ENCODE data around the gene HERPUD2.

The HERPUD2 gene

DNA sequence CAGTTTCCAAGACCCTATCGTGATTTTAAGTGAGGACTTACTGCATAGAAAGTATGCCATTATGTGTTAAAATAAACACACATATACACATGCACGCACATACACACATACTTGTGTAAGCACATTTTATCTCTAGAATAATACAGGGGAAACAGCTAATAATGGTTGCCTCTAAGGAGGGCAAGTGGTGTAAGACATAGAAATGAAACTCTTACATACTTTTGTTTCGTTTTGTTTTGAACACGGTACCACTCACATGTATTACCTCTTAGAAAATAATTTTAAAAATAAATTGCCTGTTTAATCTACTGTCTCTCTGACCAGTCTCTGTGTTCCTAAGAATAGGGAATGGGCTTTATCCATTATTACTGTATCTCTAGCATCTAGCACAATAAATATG lies 49.2 kb downstream of the HERPUD2 start:
- TF ChIP-seq, protein P1, sequence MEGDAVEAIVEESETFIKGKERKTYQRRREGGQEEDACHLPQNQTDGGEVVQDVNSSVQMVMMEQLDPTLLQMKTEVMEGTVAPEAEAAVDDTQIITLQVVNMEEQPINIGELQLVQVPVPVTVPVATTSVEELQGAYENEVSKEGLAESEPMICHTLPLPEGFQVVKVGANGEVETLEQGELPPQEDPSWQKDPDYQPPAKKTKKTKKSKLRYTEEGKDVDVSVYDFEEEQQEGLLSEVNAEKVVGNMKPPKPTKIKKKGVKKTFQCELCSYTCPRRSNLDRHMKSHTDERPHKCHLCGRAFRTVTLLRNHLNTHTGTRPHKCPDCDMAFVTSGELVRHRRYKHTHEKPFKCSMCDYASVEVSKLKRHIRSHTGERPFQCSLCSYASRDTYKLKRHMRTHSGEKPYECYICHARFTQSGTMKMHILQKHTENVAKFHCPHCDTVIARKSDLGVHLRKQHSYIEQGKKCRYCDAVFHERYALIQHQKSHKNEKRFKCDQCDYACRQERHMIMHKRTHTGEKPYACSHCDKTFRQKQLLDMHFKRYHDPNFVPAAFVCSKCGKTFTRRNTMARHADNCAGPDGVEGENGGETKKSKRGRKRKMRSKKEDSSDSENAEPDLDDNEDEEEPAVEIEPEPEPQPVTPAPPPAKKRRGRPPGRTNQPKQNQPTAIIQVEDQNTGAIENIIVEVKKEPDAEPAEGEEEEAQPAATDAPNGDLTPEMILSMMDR (IDR thresholded peaks at IDR 0.05; ENCODE audit: control extremely low read depth, extremely low read depth, low read depth, missing control alignments) = no peak
- ChIA-PET CTCF (interaction anchor here (1.1 to 3.6 kb wide), 5 partner anchors 11 to 22 kb away, joined by 3 to 17 read pairs (median 3); no protein-coding TSS in a partner anchor), POLR2A (no interaction called here)
- DNase-seq (ENCODE audit: extremely low spot score) = no peak

DNA sequence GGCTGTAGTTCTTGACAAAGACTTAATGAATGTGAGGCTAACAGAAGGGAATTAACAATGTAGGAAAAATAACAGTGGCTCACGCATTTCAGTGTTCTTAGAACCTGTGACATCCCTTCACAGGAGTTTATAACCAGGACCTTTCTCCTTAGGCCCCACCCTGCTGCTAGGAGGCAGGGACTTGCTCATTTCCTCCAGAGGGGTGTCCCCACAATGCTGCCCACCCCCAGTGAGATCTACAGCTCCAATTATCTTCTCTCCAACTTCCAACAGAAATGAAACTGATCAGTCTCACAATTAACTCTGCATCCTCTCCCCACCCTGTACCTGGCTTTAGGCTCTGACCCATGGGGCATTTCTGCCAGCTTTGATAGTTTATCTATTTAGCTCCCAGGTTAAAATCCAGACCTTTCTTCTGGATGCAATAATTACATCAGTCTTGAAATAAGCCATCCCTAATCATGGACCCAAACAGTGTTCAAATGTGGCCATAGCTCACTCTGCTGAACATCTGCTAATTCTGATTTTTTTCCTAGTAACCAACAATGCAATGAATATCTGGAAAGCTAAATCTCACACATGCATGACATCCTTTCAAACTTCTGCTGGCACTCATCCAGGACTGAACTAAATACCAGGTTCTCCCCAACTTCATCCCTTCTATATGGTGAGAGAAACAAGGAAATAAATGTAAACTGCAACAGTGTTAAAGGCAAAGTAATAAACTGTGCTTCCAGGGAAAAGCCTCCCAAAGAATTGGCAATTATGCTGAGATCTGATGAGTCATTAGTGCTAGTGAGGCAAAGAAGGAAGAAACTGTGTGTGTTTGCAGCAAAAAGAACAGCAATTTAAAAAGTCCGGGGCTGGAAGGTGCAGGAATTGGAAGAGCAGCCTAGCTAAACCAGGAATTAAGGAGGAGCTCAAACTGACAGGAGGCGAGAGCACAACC lies 64.6 kb downstream of the HERPUD2 start:
- POLR2A ChIA-PET = no interaction called here
- DNase-seq (ENCODE audit: extremely low spot score) = no peak
- TF ChIP-seq, protein P1 (IDR thresholded peaks at IDR 0.05; ENCODE audit: control extremely low read depth, extremely low read depth, low read depth, missing control alignments) = no peak
- CTCF ChIA-PET = interaction anchor here (1.2 to 1.5 kb wide), 3 partner anchors 9 to 19 kb away, joined by 3 to 7 read pairs (median 3); no protein-coding TSS in a partner anchor

DNA sequence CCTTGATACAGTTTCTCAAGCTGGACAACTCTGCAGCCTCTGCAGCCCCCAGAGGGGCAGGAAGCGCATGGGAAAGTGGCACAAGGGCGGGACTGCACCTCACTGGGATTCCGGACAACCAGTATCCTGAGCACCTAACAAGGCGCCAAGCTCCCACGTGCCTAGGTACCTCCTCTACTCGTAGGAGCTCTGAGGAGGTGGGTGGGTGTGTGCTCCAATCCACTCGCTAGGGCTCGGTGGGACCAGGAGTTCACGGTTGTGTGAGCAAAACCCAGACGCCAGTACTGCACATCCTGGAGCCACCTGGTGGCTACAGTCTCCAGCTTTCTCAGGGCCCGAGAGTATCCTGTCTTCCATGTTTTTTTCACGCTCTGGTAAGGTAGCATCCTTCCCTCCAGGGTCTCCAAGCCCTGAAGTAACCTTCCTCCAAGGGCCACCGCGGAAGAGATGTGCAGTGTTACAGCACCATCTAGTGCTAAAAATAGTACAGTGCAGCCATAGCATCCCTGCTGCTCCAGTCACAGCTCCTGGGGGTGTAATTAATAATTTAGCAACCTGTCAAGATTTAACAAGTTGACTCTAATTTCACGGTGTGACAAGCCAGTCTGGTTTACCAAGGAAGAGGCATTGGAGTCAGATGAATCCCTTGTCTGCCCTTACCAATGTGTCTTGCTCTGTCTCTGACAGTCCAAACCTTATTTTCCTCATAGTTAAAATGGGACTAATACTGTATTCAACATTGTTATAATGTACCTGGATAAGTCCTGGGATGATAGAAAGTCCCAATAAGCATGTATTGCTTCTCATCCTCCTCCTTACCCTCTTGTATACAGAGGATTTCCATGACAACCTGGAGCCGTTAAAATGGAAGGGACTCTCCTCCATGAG lies 70.4 kb downstream of the HERPUD2 start:
- TF ChIP-seq, protein P1 (IDR thresholded peaks at IDR 0.05; ENCODE audit: control extremely low read depth, extremely low read depth, low read depth, missing control alignments) = peak; percentile 80
- POLR2A ChIA-PET = no interaction called here
- peak; percentile 70 for DNase-seq (ENCODE audit: extremely low spot score)
- CTCF ChIA-PET = interaction anchor here (0.6 to 5.9 kb wide), 34 partner anchors 9 to 954 kb away, joined by 3 to 60 read pairs (median 4); no protein-coding TSS in a partner anchor

DNA sequence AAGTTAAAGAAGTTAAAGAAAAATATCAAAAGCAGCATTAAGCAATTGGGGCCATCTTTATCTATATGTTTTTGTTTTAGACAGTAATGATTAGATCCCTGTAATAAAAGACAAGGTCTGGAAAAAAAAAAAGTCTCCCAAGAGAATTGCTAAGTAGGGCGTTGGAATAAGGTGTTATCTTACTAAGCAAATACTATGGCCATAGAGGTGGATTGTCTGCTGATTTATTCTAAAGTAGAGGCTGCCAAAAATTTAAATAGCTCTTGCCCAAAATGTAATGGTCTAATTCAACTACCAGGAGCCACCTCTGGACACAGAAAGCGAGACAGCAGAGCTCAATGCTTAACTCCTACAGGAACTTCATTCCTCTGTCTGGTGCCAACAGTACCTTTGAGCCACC lies 71.6 kb downstream of the HERPUD2 start:
- DNase-seq (ENCODE audit: extremely low spot score) = no peak
- POLR2A ChIA-PET = no interaction called here
- CTCF ChIA-PET = interaction anchor here (0.6 to 5.9 kb wide), 23 partner anchors 9 to 953 kb away, joined by 3 to 60 read pairs (median 7); no protein-coding TSS in a partner anchor
- TF ChIP-seq, protein P1 (IDR thresholded peaks at IDR 0.05; ENCODE audit: control extremely low read depth, extremely low read depth, low read depth, missing control alignments) = no peak

DNA sequence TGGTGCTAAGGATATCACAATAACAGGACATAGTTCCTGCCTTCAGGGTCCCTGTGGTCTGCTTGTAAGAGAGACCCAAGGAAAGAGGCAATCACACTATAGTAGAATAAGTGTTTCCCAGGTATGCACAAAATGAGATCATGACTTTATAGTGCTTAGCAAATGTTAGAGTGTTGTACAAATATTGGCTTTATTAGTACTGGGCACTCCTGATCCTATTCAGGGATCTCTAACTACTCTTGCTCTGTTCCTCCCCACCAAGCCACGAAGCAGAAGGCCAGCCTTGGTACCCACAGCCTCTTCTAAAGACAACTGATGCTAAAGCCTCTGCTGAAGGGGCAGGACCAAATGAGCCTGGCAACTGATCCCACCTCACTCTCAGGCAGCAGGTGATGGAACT lies 75.1 kb downstream of the HERPUD2 start:
- CTCF ChIA-PET = interaction anchor here (1.3 kb wide), 1 partner anchor 8 kb away, joined by 3 read pairs; no protein-coding TSS in a partner anchor
- TF ChIP-seq, protein P1 (IDR thresholded peaks at IDR 0.05; ENCODE audit: control extremely low read depth, extremely low read depth, low read depth, missing control alignments) = no peak

DNA sequence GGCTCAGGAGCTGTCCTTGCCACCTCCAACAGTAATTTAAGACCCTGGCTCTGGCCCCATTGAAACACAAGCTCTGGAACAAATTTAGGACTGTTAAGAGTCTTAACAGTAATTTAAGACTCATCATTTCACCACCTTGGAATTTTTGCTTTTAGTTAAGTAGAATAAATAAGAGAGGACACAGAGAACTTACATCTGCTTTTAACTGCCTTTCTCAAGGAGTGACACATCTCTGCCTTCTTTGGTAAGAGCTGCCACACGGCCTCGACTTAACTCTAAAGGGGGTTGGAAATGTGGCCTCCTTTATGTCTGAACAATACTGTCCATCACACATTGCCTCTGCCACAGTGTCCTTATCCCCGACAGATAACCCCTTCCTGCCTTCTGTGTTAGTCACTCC lies 77.9 kb downstream of the HERPUD2 start:
- DNase-seq (ENCODE audit: extremely low spot score) = no peak
- POLR2A ChIA-PET = no interaction called here
- CTCF ChIA-PET = interaction anchor here (0.7 to 7.9 kb wide), 2 partner anchors 7 to 15 kb away, joined by 3 to 60 read pairs; no protein-coding TSS in a partner anchor
- TF ChIP-seq, protein P1 (IDR thresholded peaks at IDR 0.05; ENCODE audit: control extremely low read depth, extremely low read depth, low read depth, missing control alignments) = no peak

More for the DNA sequence above, 75.1 kb downstream of the HERPUD2 start:
- DNase-seq (ENCODE audit: extremely low spot score) = no peak
- POLR2A ChIA-PET = no interaction called here

Data from GM10248 (cell line).